ENCODE data around the gene RP9. TPM values are rescaled to one million over a fixed set of nuclear protein-coding genes. Genes with fewer than 3 reads are reported as not detected.

Gene RP9
- polyA plus RNA-seq, 2 donors = 5.7 to 5.8 TPM

- H3K4me1 ChIP-seq (ENCODE audit: control insufficient read depth in 2 of 2, insufficient read depth in 2 of 2, low read length in 1 of 2) = no peaks in the 10 kb centered on the region
- no peak overlapping the region for H3K27ac ChIP-seq (ENCODE audit: low read depth in 2 of 2, low read length in 1 of 2)
- H3K9me3 ChIP-seq (ENCODE audit: control insufficient read depth in 2 of 2, insufficient read depth in 1 of 2, low read depth in 1 of 2, low read length in 1 of 2) = no peaks in the 10 kb centered on the region
- WGBS, 2 donors = 93 to 97% methylated on average over 14 to 15 of the region's 15 CpGs
- no peaks in the 10 kb centered on the region for H3K36me3 ChIP-seq (ENCODE audit: control insufficient read depth in 2 of 2, insufficient read depth in 2 of 2, low read length in 1 of 2)
- H3K4me3 ChIP-seq (ENCODE audit: low read depth in 1 of 2, low read length in 2 of 2) = no peak overlapping the region
- no peaks in the 10 kb centered on the region for H3K27me3 ChIP-seq (ENCODE audit: control insufficient read depth in 1 of 2, insufficient read depth in 2 of 2, low read length in 2 of 2)
Observed at GRCh38 chr7:33137103-33137502, 27.9 kb upstream of the RP9 start.

- Histone ChIP-seq H3K36me3 (ENCODE audit: control insufficient read depth in 2 of 2, insufficient read depth in 2 of 2, low read length in 1 of 2) (no peaks in the 10 kb centered on the region), H3K4me3 (ENCODE audit: low read depth in 1 of 2, low read length in 2 of 2) (peak overlapping the region in 1 of 2 donors; percentile 58), H3K27ac (ENCODE audit: low read depth in 2 of 2, low read length in 1 of 2) (no peak overlapping the region), H3K4me1 (ENCODE audit: control insufficient read depth in 2 of 2, insufficient read depth in 2 of 2, low read length in 1 of 2) (no peaks in the 10 kb centered on the region), H3K27me3 (ENCODE audit: control insufficient read depth in 1 of 2, insufficient read depth in 2 of 2, low read length in 2 of 2) (no peaks in the 10 kb centered on the region), H3K9me3 (ENCODE audit: control insufficient read depth in 2 of 2, insufficient read depth in 1 of 2, low read depth in 1 of 2, low read length in 1 of 2) (no peaks in the 10 kb centered on the region)
- WGBS, 2 donors = 9 to 11% methylated on average over 3 of the region's 3 CpGs
Observed at GRCh38 chr7:33130184-33130583, 21.0 kb upstream of the RP9 start.

- Histone ChIP-seq H3K9me3 (ENCODE audit: control insufficient read depth in 2 of 2, insufficient read depth in 1 of 2, low read depth in 1 of 2, low read length in 1 of 2) (no peaks in the 10 kb centered on the region), H3K27ac (ENCODE audit: low read depth in 2 of 2, low read length in 1 of 2) (peak overlapping the region; percentile 20 to 92), H3K36me3 (ENCODE audit: control insufficient read depth in 2 of 2, insufficient read depth in 2 of 2, low read length in 1 of 2) (no peaks in the 10 kb centered on the region), H3K4me3 (ENCODE audit: low read depth in 1 of 2, low read length in 2 of 2) (peak overlapping the region; percentile 58 to 70), H3K4me1 (ENCODE audit: control insufficient read depth in 2 of 2, insufficient read depth in 2 of 2, low read length in 1 of 2) (no peaks in the 10 kb centered on the region), H3K27me3 (ENCODE audit: control insufficient read depth in 1 of 2, insufficient read depth in 2 of 2, low read length in 2 of 2) (no peaks in the 10 kb centered on the region)
- 0 to 1% methylated on average over 11 of the region's 11 CpGs for WGBS, 2 donors
Observed at GRCh38 chr7:33129806-33130153, 20.6 kb upstream of the RP9 start.

GRCh38 chr7:33128990-33129805, 20.0 kb upstream of the RP9 start, which contains the start of gene BBS9:
TSS of gene BBS9 (plus strand) at chr7:33129564. CDS start at chr7:33146253, 16,689 bp downstream.
- Histone ChIP-seq H3K4me1 (ENCODE audit: control insufficient read depth in 2 of 2, insufficient read depth in 2 of 2, low read length in 1 of 2) (no peaks in the 10 kb centered on the region), H3K36me3 (ENCODE audit: control insufficient read depth in 2 of 2, insufficient read depth in 2 of 2, low read length in 1 of 2) (no peaks in the 10 kb centered on the region), H3K4me3 (ENCODE audit: low read depth in 1 of 2, low read length in 2 of 2) (peak within 1 kb of the TSS; percentile 58 to 70), H3K27me3 (ENCODE audit: control insufficient read depth in 1 of 2, insufficient read depth in 2 of 2, low read length in 2 of 2) (no peaks in the 10 kb centered on the region), H3K9me3 (ENCODE audit: control insufficient read depth in 2 of 2, insufficient read depth in 1 of 2, low read depth in 1 of 2, low read length in 1 of 2) (no peaks in the 10 kb centered on the region), H3K27ac (ENCODE audit: low read depth in 2 of 2, low read length in 1 of 2) (peak within 1 kb of the TSS; percentile 86 to 92)
- 0% methylated on average over 54 to 57 of the region's 57 CpGs for WGBS, 2 donors

- H3K4me3 ChIP-seq (ENCODE audit: low read depth in 1 of 2, low read length in 2 of 2) = peak overlapping the region; percentile 58 to 70
- H3K36me3 ChIP-seq (ENCODE audit: control insufficient read depth in 2 of 2, insufficient read depth in 2 of 2, low read length in 1 of 2) = no peaks in the 10 kb centered on the region
- peak overlapping the region; percentile 86 to 92 for H3K27ac ChIP-seq (ENCODE audit: low read depth in 2 of 2, low read length in 1 of 2)
- H3K27me3 ChIP-seq (ENCODE audit: control insufficient read depth in 1 of 2, insufficient read depth in 2 of 2, low read length in 2 of 2) = no peaks in the 10 kb centered on the region
- 0% methylated on average over 3 of the region's 3 CpGs for WGBS, 2 donors
- no peaks in the 10 kb centered on the region for H3K4me1 ChIP-seq (ENCODE audit: control insufficient read depth in 2 of 2, insufficient read depth in 2 of 2, low read length in 1 of 2)
- no peaks in the 10 kb centered on the region for H3K9me3 ChIP-seq (ENCODE audit: control insufficient read depth in 2 of 2, insufficient read depth in 1 of 2, low read depth in 1 of 2, low read length in 1 of 2)
Observed at GRCh38 chr7:33128631-33128989, 19.4 kb upstream of the RP9 start.

- Histone ChIP-seq H3K4me1 (ENCODE audit: control insufficient read depth in 2 of 2, insufficient read depth in 2 of 2, low read length in 1 of 2) (peaks cover 0 to 4% of the 10 kb centered on the region in 2 donors), H3K4me3 (ENCODE audit: low read depth in 1 of 2, low read length in 2 of 2) (no peak overlapping the region), H3K9me3 (ENCODE audit: control insufficient read depth in 2 of 2, insufficient read depth in 1 of 2, low read depth in 1 of 2, low read length in 1 of 2) (no peaks in the 10 kb centered on the region), H3K36me3 (ENCODE audit: control insufficient read depth in 2 of 2, insufficient read depth in 2 of 2, low read length in 1 of 2) (no peaks in the 10 kb centered on the region), H3K27me3 (ENCODE audit: control insufficient read depth in 1 of 2, insufficient read depth in 2 of 2, low read length in 2 of 2) (no peaks in the 10 kb centered on the region), H3K27ac (ENCODE audit: low read depth in 2 of 2, low read length in 1 of 2) (no peak overlapping the region)
- 68 to 73% methylated on average over 2 of the region's 2 CpGs for WGBS, 2 donors
Observed at GRCh38 chr7:33127085-33127484, 17.9 kb upstream of the RP9 start.

- 95 to 96% methylated on average over 3 of the region's 3 CpGs for WGBS, 2 donors
- H3K27me3 ChIP-seq (ENCODE audit: control insufficient read depth in 1 of 2, insufficient read depth in 2 of 2, low read length in 2 of 2) = no peaks in the 10 kb centered on the region
- no peaks in the 10 kb centered on the region for H3K36me3 ChIP-seq (ENCODE audit: control insufficient read depth in 2 of 2, insufficient read depth in 2 of 2, low read length in 1 of 2)
- peaks cover 0 to 6% of the 10 kb centered on the region in 2 donors for H3K4me1 ChIP-seq (ENCODE audit: control insufficient read depth in 2 of 2, insufficient read depth in 2 of 2, low read length in 1 of 2)
- no peak overlapping the region for H3K27ac ChIP-seq (ENCODE audit: low read depth in 2 of 2, low read length in 1 of 2)
- H3K4me3 ChIP-seq (ENCODE audit: low read depth in 1 of 2, low read length in 2 of 2) = no peak overlapping the region
- no peaks in the 10 kb centered on the region for H3K9me3 ChIP-seq (ENCODE audit: control insufficient read depth in 2 of 2, insufficient read depth in 1 of 2, low read depth in 1 of 2, low read length in 1 of 2)
Observed at GRCh38 chr7:33118383-33118782, 9.2 kb upstream of the RP9 start.

GRCh38 chr7:33114976-33115375, 5.8 kb upstream of the RP9 start:
- Histone ChIP-seq H3K4me1 (ENCODE audit: control insufficient read depth in 2 of 2, insufficient read depth in 2 of 2, low read length in 1 of 2) (no peaks in the 10 kb centered on the region), H3K4me3 (ENCODE audit: low read depth in 1 of 2, low read length in 2 of 2) (no peak overlapping the region), H3K36me3 (ENCODE audit: control insufficient read depth in 2 of 2, insufficient read depth in 2 of 2, low read length in 1 of 2) (no peaks in the 10 kb centered on the region), H3K9me3 (ENCODE audit: control insufficient read depth in 2 of 2, insufficient read depth in 1 of 2, low read depth in 1 of 2, low read length in 1 of 2) (no peaks in the 10 kb centered on the region), H3K27me3 (ENCODE audit: control insufficient read depth in 1 of 2, insufficient read depth in 2 of 2, low read length in 2 of 2) (no peaks in the 10 kb centered on the region), H3K27ac (ENCODE audit: low read depth in 2 of 2, low read length in 1 of 2) (no peak overlapping the region)

GRCh38 chr7:33111614-33112013, 2.4 kb upstream of the RP9 start:
- Histone ChIP-seq H3K9me3 (ENCODE audit: control insufficient read depth in 2 of 2, insufficient read depth in 1 of 2, low read depth in 1 of 2, low read length in 1 of 2) (no peaks in the 10 kb centered on the region), H3K27me3 (ENCODE audit: control insufficient read depth in 1 of 2, insufficient read depth in 2 of 2, low read length in 2 of 2) (no peaks in the 10 kb centered on the region), H3K4me3 (ENCODE audit: low read depth in 1 of 2, low read length in 2 of 2) (no peak overlapping the region), H3K36me3 (ENCODE audit: control insufficient read depth in 2 of 2, insufficient read depth in 2 of 2, low read length in 1 of 2) (no peaks in the 10 kb centered on the region), H3K27ac (ENCODE audit: low read depth in 2 of 2, low read length in 1 of 2) (no peak overlapping the region), H3K4me1 (ENCODE audit: control insufficient read depth in 2 of 2, insufficient read depth in 2 of 2, low read length in 1 of 2) (peaks cover 2% of the 10 kb centered on the region in 2 donors)
- WGBS, 2 donors = 57 to 64% methylated on average over 3 of the region's 3 CpGs

GRCh38 chr7:33109758-33110238, 594 bp upstream of the RP9 start:
- H3K27ac ChIP-seq (ENCODE audit: low read depth in 2 of 2, low read length in 1 of 2) = no peak overlapping the region
- 15 to 19% methylated on average over 11 of the region's 11 CpGs for WGBS, 2 donors
- no peaks in the 10 kb centered on the region for H3K9me3 ChIP-seq (ENCODE audit: control insufficient read depth in 2 of 2, insufficient read depth in 1 of 2, low read depth in 1 of 2, low read length in 1 of 2)
- no peaks in the 10 kb centered on the region for H3K27me3 ChIP-seq (ENCODE audit: control insufficient read depth in 1 of 2, insufficient read depth in 2 of 2, low read length in 2 of 2)
- peaks cover 2% of the 10 kb centered on the region in 2 donors for H3K4me1 ChIP-seq (ENCODE audit: control insufficient read depth in 2 of 2, insufficient read depth in 2 of 2, low read length in 1 of 2)
- no peaks in the 10 kb centered on the region for H3K36me3 ChIP-seq (ENCODE audit: control insufficient read depth in 2 of 2, insufficient read depth in 2 of 2, low read length in 1 of 2)
- H3K4me3 ChIP-seq (ENCODE audit: low read depth in 1 of 2, low read length in 2 of 2) = peak overlapping the region; percentile 81 to 87

All from esophagus (tissue), 2 donors.